Esophagus muscularis mucosa (tissue), 3 donors: ENCODE measurements around the gene KLC3.

Experiments
- POLR2A ChIP-seq: fragments of 450-650 bp; IDR thresholded peaks from one replicate; pipeline ENCODE4 v1.6.1; 2017; ENCODE audit warnings: antibody characterized with exemption, moderate library complexity, mild to moderate bottlenecking, low read depth
- TF ChIP-seq, protein P1 (sequence below), 3 experiments: fragments of 200-600 bp in 2 of 3; fragments of 450-650 bp in 1 of 3; sonication (generic) in 2 of 3; IDR thresholded peaks; one replicate each; pipeline ENCODE4 v1.5.1; 2017 to 2019; ENCODE audit warnings: antibody characterized with exemption in 3 of 3, mild to moderate bottlenecking in 2 of 3, moderate library complexity in 1 of 3

GRCh38 chr19:45357445-45357783, 16.9 kb downstream of the KLC3 start:
- no peak for TF ChIP-seq POLR2A
- TF ChIP-seq, protein P1, sequence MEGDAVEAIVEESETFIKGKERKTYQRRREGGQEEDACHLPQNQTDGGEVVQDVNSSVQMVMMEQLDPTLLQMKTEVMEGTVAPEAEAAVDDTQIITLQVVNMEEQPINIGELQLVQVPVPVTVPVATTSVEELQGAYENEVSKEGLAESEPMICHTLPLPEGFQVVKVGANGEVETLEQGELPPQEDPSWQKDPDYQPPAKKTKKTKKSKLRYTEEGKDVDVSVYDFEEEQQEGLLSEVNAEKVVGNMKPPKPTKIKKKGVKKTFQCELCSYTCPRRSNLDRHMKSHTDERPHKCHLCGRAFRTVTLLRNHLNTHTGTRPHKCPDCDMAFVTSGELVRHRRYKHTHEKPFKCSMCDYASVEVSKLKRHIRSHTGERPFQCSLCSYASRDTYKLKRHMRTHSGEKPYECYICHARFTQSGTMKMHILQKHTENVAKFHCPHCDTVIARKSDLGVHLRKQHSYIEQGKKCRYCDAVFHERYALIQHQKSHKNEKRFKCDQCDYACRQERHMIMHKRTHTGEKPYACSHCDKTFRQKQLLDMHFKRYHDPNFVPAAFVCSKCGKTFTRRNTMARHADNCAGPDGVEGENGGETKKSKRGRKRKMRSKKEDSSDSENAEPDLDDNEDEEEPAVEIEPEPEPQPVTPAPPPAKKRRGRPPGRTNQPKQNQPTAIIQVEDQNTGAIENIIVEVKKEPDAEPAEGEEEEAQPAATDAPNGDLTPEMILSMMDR (IDR thresholded peaks at IDR 0.05), result no peak
